Progenitor cell of endocrine pancreas (in vitro differentiated cells): ENCODE results near the gene CLDN5. TPM values are rescaled to one million over a fixed set of nuclear protein-coding genes. Genes with fewer than 3 reads are reported as not detected.

Experiments used
- DNase-seq: peaks from one replicate; pipeline ENCODE4 v3.0.0; 2021; ENCODE audit warnings: low spot score; ENCODE audit not compliant: unreplicated experiment
- H3K27ac Mint-ChIP-seq: 2 replicates; pipeline ENCODE4 v1.8.0; 2021; ENCODE audit warnings: mild to moderate bottlenecking, moderate library complexity, mixed read lengths
- H3K27me3 Mint-ChIP-seq: 2 replicates; pipeline ENCODE4 v1.8.0; 2021; ENCODE audit warnings: mixed read lengths
- H3K36me3 Mint-ChIP-seq: 2 replicates; pipeline ENCODE4 v1.8.0; 2022; ENCODE audit warnings: mixed read lengths; ENCODE audit not compliant: insufficient read depth
- H3K4me1 Mint-ChIP-seq: 2 replicates; pipeline ENCODE4 v1.8.0; 2021; ENCODE audit warnings: low read depth, mixed read lengths
- H3K4me3 Mint-ChIP-seq: 2 replicates; pipeline ENCODE4 v1.8.0; 2021; ENCODE audit warnings: low read depth, mild to moderate bottlenecking, moderate library complexity, mixed read lengths
- H3K9me3 Mint-ChIP-seq: 2 replicates; pipeline ENCODE4 v1.8.0; 2021; ENCODE audit warnings: low read depth, mixed read lengths
- total RNA-seq: library from RNA; stranded (reverse); gene quantifications from 2 replicates; pipeline ENCODE4 v1.2.1, GENCODE V29; 2021
- TF ChIP-seq, protein P1 (sequence below): fragments of 200-600 bp; sonication (generic); IDR thresholded peaks from one replicate; pipeline ENCODE4 v1.5.0; 2021; ENCODE audit warnings: antibody characterized with exemption, mild to moderate bottlenecking; ENCODE audit not compliant: unreplicated experiment

CLDN5 gene
- total RNA-seq, 1 donor from 2014 or later = not detected

DNA sequence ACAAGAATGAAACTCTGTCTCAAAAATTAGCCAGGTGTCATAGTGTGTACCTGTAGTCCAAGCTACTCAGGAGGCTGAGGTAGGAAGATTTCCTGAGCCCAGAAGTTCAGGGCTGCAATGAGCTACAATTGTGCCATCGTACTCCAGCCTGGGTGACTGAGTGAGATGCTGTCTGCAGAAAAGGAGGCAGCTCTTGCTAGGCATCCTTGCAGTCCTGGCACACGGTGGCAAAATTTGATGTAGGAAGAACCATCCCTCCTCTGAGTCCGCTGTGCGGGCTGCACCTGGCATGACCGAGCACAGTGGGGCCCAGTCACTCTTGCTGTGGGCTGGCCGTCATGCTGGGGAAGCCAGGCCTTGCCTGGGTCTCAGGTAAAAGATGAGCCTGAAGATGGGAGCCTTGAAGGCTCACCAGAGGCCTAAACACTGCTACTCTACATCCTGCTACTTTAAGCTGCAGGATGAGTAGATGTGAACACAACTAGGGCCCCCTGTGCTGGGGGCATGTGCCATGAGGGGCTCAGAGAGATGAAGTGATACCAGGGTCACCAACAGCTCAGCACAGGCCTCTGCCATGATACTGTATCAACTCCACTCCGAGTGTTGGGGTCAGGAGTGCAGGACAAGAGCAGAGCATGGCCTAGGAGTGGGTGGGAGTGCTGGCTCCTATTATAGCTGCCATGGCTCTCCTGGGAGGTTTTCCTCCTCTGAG lies 25.9 kb downstream of the CLDN5 start:
- Mint-ChIP-seq H3K4me1 (no peaks in the 10 kb centered on the region), H3K27ac (no peak overlapping the region), H3K9me3 (no peaks in the 10 kb centered on the region), H3K27me3 (no peaks in the 10 kb centered on the region), H3K36me3 (no peaks in the 10 kb centered on the region), H3K4me3 (no peak overlapping the region)
- DNase-seq = no peak
- TF ChIP-seq, protein P1, sequence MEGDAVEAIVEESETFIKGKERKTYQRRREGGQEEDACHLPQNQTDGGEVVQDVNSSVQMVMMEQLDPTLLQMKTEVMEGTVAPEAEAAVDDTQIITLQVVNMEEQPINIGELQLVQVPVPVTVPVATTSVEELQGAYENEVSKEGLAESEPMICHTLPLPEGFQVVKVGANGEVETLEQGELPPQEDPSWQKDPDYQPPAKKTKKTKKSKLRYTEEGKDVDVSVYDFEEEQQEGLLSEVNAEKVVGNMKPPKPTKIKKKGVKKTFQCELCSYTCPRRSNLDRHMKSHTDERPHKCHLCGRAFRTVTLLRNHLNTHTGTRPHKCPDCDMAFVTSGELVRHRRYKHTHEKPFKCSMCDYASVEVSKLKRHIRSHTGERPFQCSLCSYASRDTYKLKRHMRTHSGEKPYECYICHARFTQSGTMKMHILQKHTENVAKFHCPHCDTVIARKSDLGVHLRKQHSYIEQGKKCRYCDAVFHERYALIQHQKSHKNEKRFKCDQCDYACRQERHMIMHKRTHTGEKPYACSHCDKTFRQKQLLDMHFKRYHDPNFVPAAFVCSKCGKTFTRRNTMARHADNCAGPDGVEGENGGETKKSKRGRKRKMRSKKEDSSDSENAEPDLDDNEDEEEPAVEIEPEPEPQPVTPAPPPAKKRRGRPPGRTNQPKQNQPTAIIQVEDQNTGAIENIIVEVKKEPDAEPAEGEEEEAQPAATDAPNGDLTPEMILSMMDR = no peak

DNA sequence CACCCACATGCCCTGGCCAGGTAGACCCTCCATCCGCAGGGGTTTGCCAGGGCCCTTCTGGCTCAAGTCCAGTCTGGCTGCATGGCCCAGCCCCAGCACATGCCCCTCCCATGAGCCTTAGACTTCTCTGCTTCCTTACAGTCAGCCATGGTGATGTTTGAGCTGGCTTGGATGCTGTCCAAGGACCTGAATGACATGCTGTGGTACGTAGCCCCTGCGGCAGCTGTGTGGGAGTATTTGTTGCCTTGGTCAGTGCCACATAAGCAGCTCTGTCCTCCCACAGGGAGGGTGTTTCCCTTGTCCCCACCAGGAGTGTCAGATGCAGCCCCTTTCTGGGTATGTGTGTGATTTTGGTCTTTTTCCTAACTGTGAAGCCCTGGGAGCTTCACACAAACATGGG lies 27.0 kb downstream of the CLDN5 start:
- Mint-ChIP-seq H3K27me3 (no peaks in the 10 kb centered on the region), H3K4me1 (no peaks in the 10 kb centered on the region), H3K27ac (no peak overlapping the region), H3K36me3 (peaks cover 3% of the 10 kb centered on the region), H3K4me3 (no peak overlapping the region), H3K9me3 (no peaks in the 10 kb centered on the region)
- DNase-seq = no peak
- TF ChIP-seq, protein P1 = no peak

DNA sequence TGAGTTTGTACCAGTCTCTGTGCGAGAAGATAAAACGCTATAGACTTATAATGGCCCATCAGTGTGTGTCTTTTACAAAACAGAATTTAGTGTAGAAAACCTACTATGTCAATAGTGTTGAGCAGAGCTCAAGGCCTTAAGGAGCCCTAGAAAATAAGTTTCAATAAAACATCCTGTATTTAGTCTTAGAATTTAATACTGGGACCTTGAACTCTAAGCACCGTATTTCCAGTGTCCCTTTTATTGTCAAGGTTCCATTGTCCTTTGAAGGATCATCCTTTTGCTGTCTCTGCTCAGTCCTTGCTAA lies 27.9 kb downstream of the CLDN5 start:
- TF ChIP-seq, protein P1 = no peak
- Mint-ChIP-seq H3K9me3 (no peaks in the 10 kb centered on the region), H3K4me1 (no peaks in the 10 kb centered on the region), H3K27ac (no peak overlapping the region), H3K27me3 (no peaks in the 10 kb centered on the region), H3K36me3 (peaks cover 3% of the 10 kb centered on the region), H3K4me3 (no peak overlapping the region)
- no peak for DNase-seq

DNA sequence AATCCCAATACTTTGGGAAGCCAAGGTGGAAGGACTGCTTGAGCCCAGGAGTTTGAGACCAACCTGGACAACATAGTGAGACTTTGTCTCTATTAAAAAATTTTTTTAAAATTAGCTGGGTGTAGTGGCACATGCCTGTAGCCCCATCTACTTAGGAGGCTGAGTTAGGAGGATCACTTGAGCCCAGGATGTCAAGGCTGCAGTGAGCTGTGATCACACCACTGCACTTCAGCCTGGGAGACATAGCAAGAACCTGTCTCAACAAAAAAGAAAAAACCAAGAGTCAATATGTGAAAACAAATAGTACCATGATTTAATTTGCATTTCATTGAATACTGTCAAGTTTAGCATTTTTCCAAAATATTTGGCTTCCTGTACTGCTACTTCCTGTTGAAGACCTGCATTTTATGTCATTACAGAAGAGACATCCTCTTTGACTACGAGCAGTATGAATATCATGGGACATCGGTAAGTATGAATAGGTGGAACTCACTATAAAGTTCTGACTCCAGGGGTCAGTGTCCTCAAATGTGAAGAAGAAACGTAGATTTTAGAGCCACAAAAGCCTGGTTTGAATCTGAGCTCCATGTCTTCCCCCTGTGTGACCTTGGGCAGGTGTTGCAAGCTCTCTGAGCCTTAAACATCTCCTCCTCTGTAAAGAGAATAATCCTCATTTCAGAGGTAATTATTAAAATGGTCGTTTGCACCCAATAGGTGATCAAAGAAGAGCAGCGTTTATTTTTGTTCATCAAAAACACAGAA lies 28.5 kb downstream of the CLDN5 start:
- Mint-ChIP-seq H3K9me3 (no peaks in the 10 kb centered on the region), H3K4me3 (no peak overlapping the region), H3K4me1 (no peaks in the 10 kb centered on the region), H3K27me3 (no peaks in the 10 kb centered on the region), H3K36me3 (peaks cover 3% of the 10 kb centered on the region), H3K27ac (no peak overlapping the region)
- no peak for DNase-seq
- TF ChIP-seq, protein P1 = peak; percentile 15

DNA sequence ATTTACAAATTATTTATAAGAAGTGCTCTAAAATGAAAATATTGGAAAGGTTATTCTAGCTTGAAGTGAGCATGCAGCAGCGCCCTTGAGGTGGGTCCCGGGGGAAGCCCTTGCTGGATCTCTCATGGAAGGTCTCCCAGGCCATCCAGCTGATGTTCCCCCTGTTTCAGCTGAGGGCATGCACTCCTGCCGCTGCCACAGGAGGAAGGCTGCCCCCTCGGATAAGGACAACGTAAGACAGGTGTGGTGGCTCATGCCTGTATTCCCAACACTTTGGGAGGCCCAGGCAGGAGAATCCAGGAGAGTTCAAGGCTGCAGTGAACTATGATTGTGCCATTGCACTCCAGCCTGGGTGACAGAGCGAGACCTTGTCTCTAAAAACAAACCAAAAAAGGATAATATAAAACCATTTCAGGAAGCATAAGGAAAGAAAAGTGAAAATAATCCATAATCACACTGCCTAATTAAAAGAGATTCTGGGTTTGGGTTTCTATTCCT lies 29.5 kb downstream of the CLDN5 start:
- no peaks in the 10 kb centered on the region for H3K9me3 Mint-ChIP-seq
- peaks cover 3% of the 10 kb centered on the region for H3K36me3 Mint-ChIP-seq

More for the DNA sequence above, 29.5 kb downstream of the CLDN5 start:
- no peak for DNase-seq
- Mint-ChIP-seq H3K27me3 (no peaks in the 10 kb centered on the region), H3K4me3 (no peak overlapping the region), H3K27ac (no peak overlapping the region), H3K4me1 (no peaks in the 10 kb centered on the region)
- TF ChIP-seq, protein P1 = no peak
